K562 (cell line): ENCODE results near the gene COMMD4. TPM values are rescaled to one million over a fixed set of nuclear protein-coding genes. Genes with fewer than 3 reads are reported as not detected.

Source experiments
- CCNT2 ChIP-seq: IDR thresholded peaks from 2 replicates; pipeline ENCODE4 v1.6.1; 2011; ENCODE audit warnings: borderline replicate concordance, low read depth, mild to moderate bottlenecking, moderate library complexity, mixed read lengths, low read length; ENCODE audit not compliant: insufficient read length; ENCODE audit errors: extremely low read depth
- CHD4 ChIP-seq: fragments of 200-600 bp; sonication (generic); IDR thresholded peaks from 3 replicates; pipeline ENCODE4 v1.6.1; 2012; ENCODE audit warnings: low read depth, mild to moderate bottlenecking, mixed read lengths, low read length, inconsistent platforms; ENCODE audit not compliant: insufficient read depth, insufficient replicate concordance, poor library complexity, severe bottlenecking
- GABPB2 ChIP-seq: fragments of 250-450 bp; sonication (Bioruptor Pico); conservative IDR thresholded peaks from 2 replicates; pipeline ENCODE4 v1.5.1; 2021; ENCODE audit warnings: mild to moderate bottlenecking
- GTF2E2 ChIP-seq: fragments of 200-800 bp; sonication (Bioruptor generic); IDR thresholded peaks from 2 replicates; pipeline ENCODE4 v1.6.1; 2016; ENCODE audit warnings: missing genetic modification characterization, missing compliant biosample characterization
- HNRNPK ChIP-seq: fragments of 200-400 bp; formaldehyde crosslinking; IDR thresholded peaks from one replicate; pipeline ENCODE4 v1.6.1; 2018; ENCODE audit warnings: mild to moderate bottlenecking, low read depth, low read length; ENCODE audit not compliant: poor library complexity, severe bottlenecking
- KLF16 ChIP-seq: IDR thresholded peaks from 2 replicates; pipeline ENCODE4 v1.6.1; 2016; ENCODE audit warnings: antibody characterized with exemption
- L3MBTL2 ChIP-seq: fragments of 450-650 bp; IDR thresholded peaks from 2 replicates; pipeline ENCODE4 v1.6.1; 2016; ENCODE audit warnings: mild to moderate bottlenecking, moderate library complexity
- MGA ChIP-seq: fragments of 450-650 bp; IDR thresholded peaks from 2 replicates; pipeline ENCODE4 v1.6.1; 2016; ENCODE audit warnings: mild to moderate bottlenecking, moderate library complexity
- MTA2 ChIP-seq: fragments of 450-650 bp; IDR thresholded peaks from 2 replicates; pipeline ENCODE4 v1.6.1; 2016; ENCODE audit warnings: low read depth
- POLR2AphosphoS5 ChIP-seq: IDR thresholded peaks from 2 replicates; pipeline ENCODE4 v1.6.1; 2011; ENCODE audit warnings: mild to moderate bottlenecking, low read depth, low read length, moderate library complexity; ENCODE audit not compliant: control insufficient read depth, insufficient read depth
- SIRT6 ChIP-seq: IDR thresholded peaks from one replicate; pipeline ENCODE4 v1.6.1; 2012; ENCODE audit warnings: low read depth, mild to moderate bottlenecking, control low read depth, inconsistent platforms, low read length, moderate library complexity
- SMARCA5 ChIP-seq: fragments of 450-650 bp; IDR thresholded peaks from 2 replicates; pipeline ENCODE4 v1.6.1; 2016
- TCF7L2 ChIP-seq: fragments of 150-350 bp; IDR thresholded peaks from 2 replicates; pipeline ENCODE4 v1.6.1; 2016; ENCODE audit warnings: low read depth, mild to moderate bottlenecking, low read length, moderate library complexity
- VEZF1 ChIP-seq: fragments of 200-800 bp; sonication (Bioruptor generic); IDR thresholded peaks from 2 replicates; pipeline ENCODE4 v1.6.1; 2017; ENCODE audit warnings: missing genetic modification characterization, missing compliant biosample characterization
- ZNF239 ChIP-seq: fragments of 250-450 bp; sonication (Bioruptor Pico); IDR thresholded peaks from 2 replicates; pipeline ENCODE4 v1.4.0; 2020; ENCODE audit warnings: mild to moderate bottlenecking
- polyA plus RNA-seq, 8 experiments: library from polyadenylated mRNA; depleted of rRNA in 4 of 8; stranded (reverse) in 5 of 8; unstranded in 3 of 8; fragments of >200 nt; fragmentation: Nextera tagmentation in 2 of 8; fragmentation: Illumina TruSeq in 1 of 8; extraction: Ambion mirVana in 2 of 8; extraction: Trizol in 1 of 8; gene quantifications; 2 replicates each; pipeline versions ENCODE4 v1.2.1 to v1.2.3, GENCODE V29; 2011 to 2014; ENCODE audit warnings: inconsistent platforms in 1 of 8, missing spikeins in 1 of 8
- total RNA-seq, 7 experiments: library from RNA; depleted of rRNA in 6 of 7; stranded (reverse); fragments of >200 nt in 6 of 7; fragmentation: Illumina TruSeq in 2 of 7; extraction: Trizol in 2 of 7; gene quantifications; 2 replicates each; pipeline versions ENCODE4 v1.2.1 to v1.2.3, GENCODE V29; 2011 to 2021; ENCODE audit warnings: low replicate concordance in 1 of 7

The COMMD4 gene
- total and polyA plus RNA-seq, 9 of the 15 experiments (the other 6 are each of a cell fraction or from before 2014, with no cell fraction given): 20.4 to 140 (median 63.9) TPM

- TF ChIP-seq SIRT6 (no peak), MTA2 (no peak), GABPB2 (CRISPR knock-in tag) (no peak), ZNF239 (no peak), POLR2AphosphoS5 (peak; percentile 57; the same call in 1 of the 2 replicates), TCF7L2 (no peak), MGA (peak; percentile 88), GTF2E2 (tag) (peak; percentile 79; the same call in 1 of the 2 replicates), SMARCA5 (no peak), VEZF1 (peak; percentile 79), CHD4 (no peak), CCNT2 (no peak), KLF16 (no peak), L3MBTL2 (peak; percentile 90), HNRNPK (no peak)
These were observed at the start of gene COMMD4 (continued) for GRCh38 chr15:75335705-75336355.
